MV-4-11 (cell line): ENCODE data around the gene HAO2.
"Not testable (repeated sequence)": the region's sequence is repeated elsewhere in the genome, so short reads cannot be mapped to it uniquely, and the experiment has no call there.

Source experiments
- DNase-seq: peaks from one replicate; lab custom pipeline; 2025; lab: John Stamatoyannopoulos, UW

HAO2 gene

GRCh38 chr1:119368554-119368953, at the start of gene HAO2:
Gene HAO2 (plus strand): TSS chr1:119368785. CDS start chr1:119381086, 12,301 bp downstream.
- DNase-seq, result no peak

GRCh38 chr1:119320100-119320499, 48.5 kb upstream of the HAO2 start:
- no peak for DNase-seq

- no peak for DNase-seq
Observed at GRCh38 chr1:119321666-119322419, 46.7 kb upstream of the HAO2 start.

- DNase-seq, result peak; percentile 99
Observed at GRCh38 chr1:119323216-119323982, 45.2 kb upstream of the HAO2 start.

- peak; percentile 75 for DNase-seq
Observed at GRCh38 chr1:119324198-119324597, 44.4 kb upstream of the HAO2 start.

- DNase-seq, result no peak
Observed at GRCh38 chr1:119326251-119326650, 42.3 kb upstream of the HAO2 start.

- no peak for DNase-seq
Observed at GRCh38 chr1:119327094-119327449, 41.5 kb upstream of the HAO2 start.

GRCh38 chr1:119327450-119328155, 41.0 kb upstream of the HAO2 start:
- no peak for DNase-seq

- DNase-seq, result no peak
Observed at GRCh38 chr1:119329541-119330461, 38.8 kb upstream of the HAO2 start.

GRCh38 chr1:119330466-119331189, 38.0 kb upstream of the HAO2 start:
- no peak for DNase-seq

- no peak for DNase-seq
Observed at GRCh38 chr1:119331190-119331515, 37.4 kb upstream of the HAO2 start.

GRCh38 chr1:119331915-119332314, 36.7 kb upstream of the HAO2 start:
- DNase-seq, result no peak

GRCh38 chr1:119332622-119333021, 36.0 kb upstream of the HAO2 start:
- no peak for DNase-seq

GRCh38 chr1:119333163-119333896, 35.3 kb upstream of the HAO2 start:
- DNase-seq, result no peak

GRCh38 chr1:119333897-119334250, 34.7 kb upstream of the HAO2 start:
- not testable (repeated sequence) for DNase-seq

GRCh38 chr1:119336848-119337247, 31.7 kb upstream of the HAO2 start:
- DNase-seq, result no peak

- DNase-seq, result no peak
Observed at GRCh38 chr1:119338004-119338403, 30.6 kb upstream of the HAO2 start.

- DNase-seq, result no peak
Observed at GRCh38 chr1:119338757-119339156, 29.8 kb upstream of the HAO2 start.

GRCh38 chr1:119340861-119341261, 27.7 kb upstream of the HAO2 start:
- no peak for DNase-seq

GRCh38 chr1:119341372-119341947, 27.1 kb upstream of the HAO2 start:
- no peak for DNase-seq
